K562 (cell line): Measurements from ENCODE around the gene LILRA5. TPM values are rescaled to one million over a fixed set of nuclear protein-coding genes. Genes with fewer than 3 reads are reported as not detected.
"Not testable (repeated sequence)": the region's sequence is repeated elsewhere in the genome, so short reads cannot be mapped to it uniquely, and the experiment has no call there.

Experiments used
- ATAC-seq: fragments of 200-7000 bp; cut with Tn5 transposase; 3 replicates; pipeline ENCODE4 v1.9.1; 2020; ENCODE audit warnings: moderate library complexity
- BruUV-seq: library from RNA; stranded (reverse); fragments of 400-500 nt; replicated peaks from 2 replicates; lab custom pipeline; 2021; lab: Mats Ljungman, UMichigan
- CTCF ChIA-PET: fragments of 300-600 bp; formaldehyde crosslinking; extraction: SDS; loops from one replicate; lab custom pipeline; 2021; ENCODE audit warnings: low intra/inter-chr PET ratio; lab: Yijun Ruan, JAX
- POLR2A ChIA-PET: fragments of 300-600, 350-650 bp; sonication (Branson Sonifier 250); formaldehyde crosslinking; extraction: SDS; loops from one replicate; lab custom pipeline; 2021; ENCODE audit warnings: antibody characterized with exemption, inconsistent platforms; lab: Yijun Ruan, JAX
- DNase-seq, 4 experiments: peaks; one replicate each; pipeline versions ENCODE4 v3.0.0 to v3.0.0-alpha.2; 2011 to 2018; ENCODE audit warnings: low spot score in 3 of 4, mixed read lengths in 3 of 4; ENCODE audit errors: extremely low read depth in 1 of 4
- FAIRE-seq: peaks from 2 replicates; lab custom pipeline; 2011; peaks lifted over from hg19 to GRCh38; lab: Jason Lieb, UNC
- H2AFZ ChIP-seq: 2 replicates; pipeline ENCODE4 v1.6.0; 2011; ENCODE audit warnings: low read depth, low read length, control low read depth, inconsistent platforms
- H3K27ac ChIP-seq: fragments of 200-600 bp; 3 replicates; pipeline ENCODE4 v1.8.0; 2011; ENCODE audit warnings: low read depth, mild to moderate bottlenecking, control low read depth, inconsistent platforms, low read length, moderate library complexity, mixed read lengths; ENCODE audit errors: extremely low read depth
- H3K27me3 ChIP-seq, 2 experiments: fragments of 300-600 bp in 1 of 2; 2 replicates in 1 of 2; 3 replicates in 1 of 2; pipeline versions ENCODE4 v1.6.0 to v1.8.0; 2011; ENCODE audit warnings: inconsistent platforms in 2 of 2, low read length in 2 of 2, mild to moderate bottlenecking in 1 of 2, mixed read lengths in 1 of 2, moderate library complexity in 1 of 2; ENCODE audit not compliant: control insufficient read depth in 2 of 2, insufficient read depth in 2 of 2
- H3K36me3 ChIP-seq: fragments of 300-600 bp; 3 replicates; pipeline ENCODE4 v1.8.0; 2011; ENCODE audit warnings: mild to moderate bottlenecking, low read length, inconsistent platforms; ENCODE audit not compliant: control insufficient read depth, insufficient read depth
- H3K4me1 ChIP-seq, 2 experiments: fragments of 200-600 bp in 1 of 2; replicated peaks in 1 of 2; 2 replicates in 1 of 2; 3 replicates in 1 of 2; pipeline versions ENCODE4 v1.5.1 to v1.8.0; 2011; ENCODE audit warnings: inconsistent platforms in 2 of 2, low read length in 2 of 2, mild to moderate bottlenecking in 1 of 2, mixed read lengths in 1 of 2, moderate library complexity in 1 of 2; ENCODE audit not compliant: control insufficient read depth in 2 of 2, insufficient read depth in 2 of 2
- H3K4me2 ChIP-seq: 2 replicates; pipeline ENCODE4 v1.6.1; 2011; ENCODE audit warnings: low read length, control low read depth, inconsistent platforms, mixed read lengths; ENCODE audit not compliant: insufficient read depth
- H3K4me3 ChIP-seq: fragments of 200-600 bp; sonication (generic), shearing (Covaris generic); 2 replicates; pipeline ENCODE4 v1.5.1; 2016; ENCODE audit warnings: control low read depth, inconsistent platforms
- H3K79me2 ChIP-seq: fragments of 200-600 bp; 3 replicates; pipeline ENCODE4 v1.8.0; 2011; ENCODE audit warnings: low read length, inconsistent platforms; ENCODE audit not compliant: control insufficient read depth, insufficient read depth
- H3K9ac ChIP-seq, 2 experiments: 2 replicates each; pipeline versions ENCODE4 v1.6.0 to v1.6.1; 2011; ENCODE audit warnings: low read depth in 2 of 2, low read length in 2 of 2, control low read depth in 1 of 2, inconsistent platforms in 1 of 2, mild to moderate bottlenecking in 1 of 2, mixed read lengths in 1 of 2; ENCODE audit not compliant: insufficient read depth in 1 of 2
- H3K9me1 ChIP-seq: one replicate; pipeline ENCODE4 v1.6.0; 2011; ENCODE audit warnings: inconsistent platforms, mild to moderate bottlenecking, low read length, moderate library complexity; ENCODE audit not compliant: control insufficient read depth, insufficient read depth
- H3K9me3 ChIP-seq: replicated peaks from 2 replicates; pipeline ENCODE4 v1.5.1; 2011; ENCODE audit warnings: low read depth, low read length, inconsistent platforms; ENCODE audit not compliant: control insufficient read depth, insufficient read depth
- H4K20me1 ChIP-seq: replicated peaks from 2 replicates; pipeline ENCODE4 v1.6.1; 2011; ENCODE audit warnings: low read length, inconsistent platforms, mixed read lengths; ENCODE audit not compliant: control insufficient read depth, insufficient read depth
- HNRNPLL ChIP-seq: fragments of 200-400 bp; formaldehyde crosslinking; IDR thresholded peaks from 2 replicates; pipeline ENCODE4 v1.6.1; 2017; ENCODE audit warnings: low read length, low read depth, mild to moderate bottlenecking; ENCODE audit not compliant: poor library complexity, severe bottlenecking
- PYGO2 ChIP-seq: fragments of 450-650 bp; IDR thresholded peaks from 2 replicates; pipeline ENCODE4 v1.6.1; 2016; ENCODE audit warnings: mild to moderate bottlenecking, missing genetic modification characterization, moderate library complexity, missing compliant biosample characterization
- SMAD4 ChIP-seq: fragments of 250-450 bp; sonication (Bioruptor Pico); conservative IDR thresholded peaks from 2 replicates; pipeline ENCODE4 v1.8.0; 2021; ENCODE audit warnings: inconsistent platforms, mild to moderate bottlenecking, moderate library complexity
- ZNF41 ChIP-seq: fragments of 250-450 bp; sonication (Bioruptor Pico); conservative IDR thresholded peaks from 2 replicates; pipeline ENCODE4 v1.4.0; 2020; ENCODE audit warnings: mild to moderate bottlenecking
- ZNF668 ChIP-seq: fragments of 250-450 bp; sonication (Bioruptor Pico); IDR thresholded peaks from 2 replicates; pipeline ENCODE4 v1.8.0; 2022; ENCODE audit warnings: mild to moderate bottlenecking, inconsistent platforms
- WGBS: fragments of 100-300 bp; shearing (Covaris generic); methylation state at CpG from one replicate; pipeline ENCODE4 v1.1.6; 2016; ENCODE audit warnings: low coverage, mixed read lengths; ENCODE audit not compliant: insufficient coverage; ENCODE audit errors: missing lambda C conversion rate; 5-methylcytosine and 5-hydroxymethylcytosine counted together
- in situ Hi-C: fragments of 300-500 bp; cut with MboI; formaldehyde crosslinking; loops from 4 replicates; pipeline ENCODE4 v1.15.0; 2018; ENCODE audit warnings: inconsistent platforms, mixed read lengths
- intact Hi-C: fragments of 100-400 bp; cut with micrococcal nuclease; formaldehyde crosslinking; loops from 2 replicates; pipeline ENCODE4 v1.14.2; 2022
- polyA plus RNA-seq, 8 experiments: library from polyadenylated mRNA; depleted of rRNA in 4 of 8; stranded (reverse) in 5 of 8; unstranded in 3 of 8; fragments of >200 nt; fragmentation: Nextera tagmentation in 2 of 8; fragmentation: Illumina TruSeq in 1 of 8; extraction: Ambion mirVana in 2 of 8; extraction: Trizol in 1 of 8; gene quantifications; 2 replicates each; pipeline versions ENCODE4 v1.2.1 to v1.2.3, GENCODE V29; 2011 to 2014; ENCODE audit warnings: inconsistent platforms in 1 of 8, missing spikeins in 1 of 8
- total RNA-seq, 7 experiments: library from RNA; depleted of rRNA in 6 of 7; stranded (reverse); fragments of >200 nt in 6 of 7; fragmentation: Illumina TruSeq in 2 of 7; extraction: Trizol in 2 of 7; gene quantifications; 2 replicates each; pipeline versions ENCODE4 v1.2.1 to v1.2.3, GENCODE V29; 2011 to 2021; ENCODE audit warnings: low replicate concordance in 1 of 7
- TF ChIP-seq, protein P1 (sequence below): sonication (generic); formaldehyde crosslinking; IDR thresholded peaks from 2 replicates; pipeline ENCODE4 v1.8.0; 2022; ENCODE audit warnings: missing genetic modification reagents, mild to moderate bottlenecking, moderate library complexity, borderline replicate concordance

The LILRA5 gene
- total and polyA plus RNA-seq, 9 of the 15 experiments (the other 6 are each of a cell fraction or from before 2014, with no cell fraction given): not detected

DNA sequence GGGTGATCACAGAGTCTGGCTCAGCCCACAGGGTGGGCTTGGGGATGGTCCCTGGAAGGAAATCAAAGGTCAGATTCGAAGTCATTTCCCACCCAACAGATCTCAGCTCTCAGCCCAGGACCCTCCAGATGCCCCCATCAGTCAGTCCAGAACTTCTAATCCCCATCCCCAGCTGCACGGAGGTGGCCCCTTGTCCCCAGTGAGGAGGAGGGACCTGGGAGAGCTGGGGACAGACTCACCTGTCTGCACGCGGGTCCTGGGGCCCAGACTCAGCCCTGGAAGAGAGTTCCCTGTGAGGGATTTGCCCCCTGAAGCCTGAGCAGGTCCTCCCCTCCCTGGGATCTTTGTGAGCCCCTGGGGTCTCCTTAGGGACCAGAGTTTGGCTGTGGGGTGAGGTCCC lies 32.9 kb downstream of the LILRA5 start:
- ATAC-seq, FAIRE-seq, H3K4me3 ChIP-seq, CTCF ChIA-PET, H4K20me1 ChIP-seq, H3K4me2 ChIP-seq, H3K9ac ChIP-seq, DNase-seq, H3K9me1 ChIP-seq, BruUV-seq, H2AFZ ChIP-seq, H3K79me2 ChIP-seq, H3K9me3 ChIP-seq, intact Hi-C loops, H3K36me3 ChIP-seq, H3K27ac ChIP-seq, POLR2A ChIA-PET, H3K4me1 ChIP-seq: not testable (repeated sequence)
- peaks cover 8 to 48% of the 10 kb centered on the region in 2 experiments for H3K27me3 ChIP-seq
- 0% methylated on average over 4 of the region's 4 CpGs for WGBS
- in situ Hi-C loops: loop anchor here (5.0 kb wide), 1 partner anchor 352 kb away; the partner anchor contains the start of gene LILRB1

DNA sequence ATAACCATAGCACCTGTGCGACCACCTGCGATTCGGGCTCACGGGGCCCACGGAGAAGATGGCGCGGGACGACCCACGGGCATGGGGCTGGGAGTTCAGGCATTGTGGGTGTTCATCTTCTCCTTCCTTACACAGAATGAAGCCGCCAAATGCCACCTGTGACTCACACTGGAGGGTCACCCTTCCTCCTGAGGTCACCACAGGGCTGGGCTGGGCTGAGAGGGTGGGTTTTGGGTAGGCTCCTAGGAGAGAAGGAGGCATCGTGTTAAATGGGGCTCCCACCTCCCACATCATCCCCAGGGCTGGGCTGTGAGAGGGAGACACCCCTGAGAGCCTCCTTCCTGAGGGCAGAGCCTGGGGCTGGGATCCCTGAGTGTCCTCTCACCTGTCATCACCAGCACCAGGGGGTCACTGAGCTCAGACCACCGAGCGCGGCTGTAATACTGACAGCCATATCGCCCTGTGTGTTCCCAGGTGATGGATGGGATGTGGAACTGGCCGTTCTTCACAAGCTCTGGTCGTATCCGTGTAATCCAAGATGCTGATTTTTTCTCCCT lies 33.5 kb downstream of the LILRA5 start:
- POLR2A ChIA-PET: no interaction called here
- TF ChIP-seq, protein P1, sequence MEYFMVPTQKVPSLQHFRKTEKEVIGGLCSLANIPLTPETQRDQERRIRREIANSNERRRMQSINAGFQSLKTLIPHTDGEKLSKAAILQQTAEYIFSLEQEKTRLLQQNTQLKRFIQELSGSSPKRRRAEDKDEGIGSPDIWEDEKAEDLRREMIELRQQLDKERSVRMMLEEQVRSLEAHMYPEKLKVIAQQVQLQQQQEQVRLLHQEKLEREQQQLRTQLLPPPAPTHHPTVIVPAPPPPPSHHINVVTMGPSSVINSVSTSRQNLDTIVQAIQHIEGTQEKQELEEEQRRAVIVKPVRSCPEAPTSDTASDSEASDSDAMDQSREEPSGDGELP: no peak
- no peak for TF ChIP-seq ZNF41
- TF ChIP-seq HNRNPLL: no peak
- no peak for TF ChIP-seq ZNF668 (CRISPR knock-in tag)
- TF ChIP-seq SMAD4 (CRISPR knock-in tag): no peak
- no peak for TF ChIP-seq PYGO2
- TF ChIP-seq, all 486 proteins: peak for 0
- no peaks in the 10 kb centered on the region for H3K79me2 ChIP-seq
- H3K4me2 ChIP-seq: no peak overlapping the region
- no peak for DNase-seq
- no peak for ATAC-seq
- no peak overlapping the region for H3K9ac ChIP-seq
- H3K9me1 ChIP-seq: no peaks in the 10 kb centered on the region
- no peak overlapping the region for H2AFZ ChIP-seq
- intact Hi-C loops (no loop called here), in situ Hi-C loops (no loop called here)
- no peaks in the 10 kb centered on the region for H4K20me1 ChIP-seq
- peaks cover 8 to 48% of the 10 kb centered on the region in 2 experiments for H3K27me3 ChIP-seq
- H3K4me1 ChIP-seq: no peaks in the 10 kb centered on the region
- FAIRE-seq: no peak
- H3K27ac ChIP-seq: no peak overlapping the region
- CTCF ChIA-PET: no interaction called here
- H3K9me3 ChIP-seq: no peaks in the 10 kb centered on the region
- H3K4me3 ChIP-seq: no peak overlapping the region
- no peaks in the 10 kb centered on the region for H3K36me3 ChIP-seq
- WGBS: 1% methylated on average over 16 of the region's 18 CpGs
- BruUV-seq: no TSS peak

DNA sequence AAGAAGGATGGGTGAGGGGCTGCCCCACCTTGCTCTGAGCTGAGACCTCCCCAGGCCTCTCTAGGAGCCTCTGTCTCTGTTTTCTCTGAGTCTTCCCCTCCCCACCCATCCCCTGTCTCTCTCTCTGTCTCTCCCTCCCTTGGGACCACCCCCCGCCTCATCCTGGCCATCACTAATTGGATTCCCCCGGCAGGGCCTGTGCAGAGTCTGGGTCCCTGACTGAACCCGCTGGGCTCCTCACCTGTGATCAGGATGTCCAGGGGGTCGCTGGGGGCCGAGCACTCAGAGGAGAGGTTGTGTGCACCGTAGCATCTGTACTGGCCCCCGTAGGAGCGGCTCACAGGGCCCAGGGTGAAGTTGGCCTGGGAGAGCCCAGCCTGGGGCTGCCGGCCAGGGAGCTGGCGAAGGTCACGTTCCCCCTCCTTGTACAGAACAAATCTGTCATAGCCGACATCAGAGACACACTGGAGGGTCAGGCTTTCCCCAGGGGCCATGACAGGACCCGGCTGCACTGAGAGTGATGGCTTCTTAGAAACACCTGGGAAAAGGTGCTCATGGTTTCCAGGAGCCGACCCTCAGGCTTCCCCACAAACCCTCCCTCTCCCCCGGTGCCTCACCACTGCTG lies 34.3 kb downstream of the LILRA5 start:
- H4K20me1 ChIP-seq, FAIRE-seq, BruUV-seq, DNase-seq, ATAC-seq, H3K36me3 ChIP-seq, H3K4me2 ChIP-seq, H3K9ac ChIP-seq, intact Hi-C loops, POLR2A ChIA-PET, CTCF ChIA-PET, H3K9me1 ChIP-seq, H3K9me3 ChIP-seq, H3K4me1 ChIP-seq, H3K4me3 ChIP-seq, in situ Hi-C loops, H3K79me2 ChIP-seq, H3K27ac ChIP-seq, H2AFZ ChIP-seq: not testable (repeated sequence)
- peaks cover 7 to 43% of the 10 kb centered on the region in 2 experiments for H3K27me3 ChIP-seq
- 0% methylated on average over 10 of the region's 15 CpGs for WGBS
